ENCODE results near the gene GRIK5. TPM values are rescaled to one million over a fixed set of nuclear protein-coding genes. Genes with fewer than 3 reads are reported as not detected.

The GRIK5 gene
- total RNA-seq, 5 donors from 2014 or later (not counting 1 experiment from before 2014, with no cell fraction given) = 0.26 to 1.5 (median 1.3) TPM

GRCh38 chr19:42086770-42087550 lies 17.0 kb upstream of the GRIK5 start:
- no CpG with 5 or more reads among the region's 11 CpGs for WGBS (ENCODE audit: insufficient coverage)
- Mint-ChIP-seq H3K4me1 (peaks cover 22 to 34% (median 27%) of the 10 kb centered on the region in 3 donors), H3K36me3 (peaks cover under 1% of the 10 kb centered on the region), H3K4me3 (no peak overlapping the region), H3K27me3 (no peaks in the 10 kb centered on the region), H3K27ac (no peak overlapping the region), H3K9me3 (no peaks in the 10 kb centered on the region)
- H3K4me1 ChIP-seq (ENCODE audit: control insufficient read depth in 1 of 2, extremely low read depth in 1 of 2, insufficient read depth in 2 of 2, low read length in 2 of 2) = peaks cover 0 to 31% of the 10 kb centered on the region in 2 experiments
- POLR2A ChIA-PET = no interaction called here
- H3K9me3 ChIP-seq = no peaks in the 10 kb centered on the region
- no peaks in the 10 kb centered on the region for H3K36me3 ChIP-seq (ENCODE audit: control insufficient read depth in 2 of 2, extremely low read depth in 1 of 2, insufficient read depth in 1 of 2, low read length in 1 of 2)
- DNase-seq (no peak), ATAC-seq (replicated peaks in 1 of 4) (no peak)
- no peak overlapping the region for H3K4me3 ChIP-seq (ENCODE audit: control insufficient read depth in 1 of 2, extremely low read depth in 1 of 2, low read length in 1 of 2)
- no peaks in the 10 kb centered on the region for H3K27me3 ChIP-seq (replicated peaks in 1 of 2; ENCODE audit: control insufficient read depth in 2 of 2, extremely low read depth in 1 of 2, insufficient read depth in 2 of 2, low read length in 1 of 2)
- H3K27ac ChIP-seq (ENCODE audit: low read length) = no peak overlapping the region
- CTCF ChIA-PET = no interaction called here

DNA sequence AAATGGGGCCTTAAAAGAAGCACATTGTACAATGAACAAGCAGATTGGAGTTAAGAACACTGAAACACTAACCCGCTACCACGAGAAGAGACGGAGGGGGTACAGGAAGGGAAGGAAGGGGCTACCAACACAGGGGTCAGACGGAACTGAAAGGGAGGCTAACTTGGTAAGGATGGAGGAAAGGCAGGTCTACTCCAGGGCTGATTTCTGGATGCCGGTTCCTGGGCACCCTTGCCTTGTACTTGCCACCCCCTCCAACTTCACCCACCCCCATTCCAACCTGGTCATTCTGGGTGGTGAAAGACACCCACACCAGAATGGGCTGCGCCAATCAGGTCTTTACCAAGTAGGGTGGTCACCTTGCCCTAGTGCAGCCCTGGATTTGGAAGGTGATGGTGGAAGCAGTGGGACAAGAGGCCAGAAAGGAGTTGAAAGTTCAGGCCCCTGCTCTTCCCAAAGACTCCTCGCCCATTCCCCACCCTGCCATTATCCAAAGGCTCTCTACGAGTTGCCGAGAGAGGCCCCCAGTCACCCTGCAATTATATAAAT lies 16.3 kb upstream of the GRIK5 start:
- H3K27me3 Mint-ChIP-seq = no peaks in the 10 kb centered on the region
- Histone ChIP-seq H3K36me3 (ENCODE audit: control insufficient read depth in 2 of 2, extremely low read depth in 1 of 2, insufficient read depth in 1 of 2, low read length in 1 of 2) (peaks cover 0 to 7% of the 10 kb centered on the region in 2 donors), H3K27ac (ENCODE audit: low read length) (no peak overlapping the region), H3K4me1 (ENCODE audit: control insufficient read depth in 1 of 2, extremely low read depth in 1 of 2, insufficient read depth in 2 of 2, low read length in 2 of 2) (peaks cover 0 to 24% of the 10 kb centered on the region in 2 experiments), H3K9me3 (no peaks in the 10 kb centered on the region), H3K27me3 (replicated peaks in 1 of 2; ENCODE audit: control insufficient read depth in 2 of 2, extremely low read depth in 1 of 2, insufficient read depth in 2 of 2, low read length in 1 of 2) (no peaks in the 10 kb centered on the region), H3K4me3 (ENCODE audit: control insufficient read depth in 1 of 2, extremely low read depth in 1 of 2, low read length in 1 of 2) (no peak overlapping the region)
- ATAC-seq (replicated peaks in 1 of 4) = no peak
- H3K4me3 Mint-ChIP-seq = no peak overlapping the region
- ChIA-PET CTCF (no interaction called here), POLR2A (no interaction called here)
- H3K9me3 Mint-ChIP-seq = no peaks in the 10 kb centered on the region
- H3K36me3 Mint-ChIP-seq = peaks cover 8% of the 10 kb centered on the region
- no peak for DNase-seq
- WGBS (ENCODE audit: insufficient coverage) = no CpG with 5 or more reads among the region's 9 CpGs
- H3K4me1 Mint-ChIP-seq = peaks cover 22 to 41% (median 34%) of the 10 kb centered on the region in 3 donors
- peak overlapping the region in 1 of 2 donors; percentile 50 for H3K27ac Mint-ChIP-seq

- H3K27ac Mint-ChIP-seq = no peak overlapping the region
- no peak overlapping the region for H3K4me3 Mint-ChIP-seq
- WGBS (ENCODE audit: insufficient coverage) = 100% methylated on average over 1 of the region's 5 CpGs
- Histone ChIP-seq H3K27ac (ENCODE audit: low read length) (no peak overlapping the region), H3K4me1 (ENCODE audit: control insufficient read depth in 1 of 2, extremely low read depth in 1 of 2, insufficient read depth in 2 of 2, low read length in 2 of 2) (peaks cover 0 to 5% of the 10 kb centered on the region in 2 experiments), H3K4me3 (ENCODE audit: control insufficient read depth in 1 of 2, extremely low read depth in 1 of 2, low read length in 1 of 2) (no peak overlapping the region), H3K36me3 (ENCODE audit: control insufficient read depth in 2 of 2, extremely low read depth in 1 of 2, insufficient read depth in 1 of 2, low read length in 1 of 2) (peaks cover 17 to 33% of the 10 kb centered on the region in 2 donors), H3K27me3 (replicated peaks in 1 of 2; ENCODE audit: control insufficient read depth in 2 of 2, extremely low read depth in 1 of 2, insufficient read depth in 2 of 2, low read length in 1 of 2) (no peaks in the 10 kb centered on the region), H3K9me3 (no peaks in the 10 kb centered on the region)
- DNase-seq (no peak), ATAC-seq (replicated peaks in 1 of 4) (no peak)
- H3K36me3 Mint-ChIP-seq = peaks cover 18% of the 10 kb centered on the region
- H3K27me3 Mint-ChIP-seq = no peaks in the 10 kb centered on the region
- ChIA-PET POLR2A (no interaction called here), CTCF (interaction anchor here in 1 of 2 donors (0.5 kb wide), 1 partner anchor 407 kb away, joined by 5 read pairs; no protein-coding TSS in a partner anchor)
- H3K4me1 Mint-ChIP-seq = peaks cover 6 to 19% (median 16%) of the 10 kb centered on the region in 3 donors
- H3K9me3 Mint-ChIP-seq = no peaks in the 10 kb centered on the region
Observed at GRCh38 chr19:42083537-42083936, 13.5 kb upstream of the GRIK5 start.

GRCh38 chr19:42081584-42082203 lies 11.7 kb upstream of the GRIK5 start:
- Histone ChIP-seq H3K9me3 (no peaks in the 10 kb centered on the region), H3K27me3 (replicated peaks in 1 of 2; ENCODE audit: control insufficient read depth in 2 of 2, extremely low read depth in 1 of 2, insufficient read depth in 2 of 2, low read length in 1 of 2) (no peaks in the 10 kb centered on the region), H3K4me1 (ENCODE audit: control insufficient read depth in 1 of 2, extremely low read depth in 1 of 2, insufficient read depth in 2 of 2, low read length in 2 of 2) (peaks cover 11 to 14% of the 10 kb centered on the region in 2 experiments), H3K4me3 (ENCODE audit: control insufficient read depth in 1 of 2, extremely low read depth in 1 of 2, low read length in 1 of 2) (no peak overlapping the region), H3K27ac (ENCODE audit: low read length) (no peak overlapping the region), H3K36me3 (ENCODE audit: control insufficient read depth in 2 of 2, extremely low read depth in 1 of 2, insufficient read depth in 1 of 2, low read length in 1 of 2) (peaks cover 18 to 37% of the 10 kb centered on the region in 2 donors)
- Mint-ChIP-seq H3K27me3 (no peaks in the 10 kb centered on the region), H3K36me3 (peaks cover 24% of the 10 kb centered on the region), H3K4me3 (no peak overlapping the region), H3K4me1 (peaks cover 24 to 31% (median 30%) of the 10 kb centered on the region in 3 donors), H3K27ac (peak overlapping the region in 1 of 2 donors; percentile 28), H3K9me3 (no peaks in the 10 kb centered on the region)
- ChIA-PET CTCF (no interaction called here), POLR2A (no interaction called here)
- ATAC-seq (replicated peaks in 1 of 4) (peak in 3 of 4 experiments; percentile 45 to 54 (median 49)), DNase-seq (peak in 1 of 35 experiments; percentile 40)
- 92% methylated on average over 2 of the region's 2 CpGs for WGBS (ENCODE audit: insufficient coverage)

GRCh38 chr19:42080764-42081375 lies 10.9 kb upstream of the GRIK5 start:
- Mint-ChIP-seq H3K9me3 (no peaks in the 10 kb centered on the region), H3K27me3 (no peaks in the 10 kb centered on the region), H3K27ac (no peak overlapping the region), H3K4me1 (peaks cover 29 to 35% (median 35%) of the 10 kb centered on the region in 3 donors), H3K36me3 (peaks cover 24% of the 10 kb centered on the region), H3K4me3 (no peak overlapping the region)
- ChIA-PET POLR2A (no interaction called here), CTCF (no interaction called here)
- H3K4me1 ChIP-seq (ENCODE audit: control insufficient read depth in 1 of 2, extremely low read depth in 1 of 2, insufficient read depth in 2 of 2, low read length in 2 of 2) = peaks cover 12 to 17% of the 10 kb centered on the region in 2 experiments
- no peak overlapping the region for H3K4me3 ChIP-seq (ENCODE audit: control insufficient read depth in 1 of 2, extremely low read depth in 1 of 2, low read length in 1 of 2)
- no peak overlapping the region for H3K27ac ChIP-seq (ENCODE audit: low read length)
- H3K36me3 ChIP-seq (ENCODE audit: control insufficient read depth in 2 of 2, extremely low read depth in 1 of 2, insufficient read depth in 1 of 2, low read length in 1 of 2) = peaks cover 18 to 37% of the 10 kb centered on the region in 2 donors
- DNase-seq = no peak
- no peak for ATAC-seq (replicated peaks in 1 of 4)
- H3K27me3 ChIP-seq (replicated peaks in 1 of 2; ENCODE audit: control insufficient read depth in 2 of 2, extremely low read depth in 1 of 2, insufficient read depth in 2 of 2, low read length in 1 of 2) = no peaks in the 10 kb centered on the region
- H3K9me3 ChIP-seq = no peaks in the 10 kb centered on the region
- WGBS (ENCODE audit: insufficient coverage) = over 99% methylated on average over 24 of the region's 28 CpGs

Data from T-cell (primary cell).